HG02938 (cell line): ENCODE data around the gene EQTN.
"Not testable (repeated sequence)": the region's sequence is repeated elsewhere in the genome, so short reads cannot be mapped to it uniquely, and the experiment has no call there.

Source experiments
- ATAC-seq: cut with Tn5 transposase; IDR thresholded peaks from one replicate; pipeline ENCODE4 v1.9.1; 2021; ENCODE audit warnings: mild to moderate bottlenecking, moderate library complexity; ENCODE audit not compliant: unreplicated experiment

The EQTN gene

GRCh38 chr9:27293996-27294395, 3.0 kb downstream of the EQTN start:
- no peak for ATAC-seq

- ATAC-seq = no peak
Measured at GRCh38 chr9:27292659-27293405, 4.1 kb downstream of the EQTN start.

DNA sequence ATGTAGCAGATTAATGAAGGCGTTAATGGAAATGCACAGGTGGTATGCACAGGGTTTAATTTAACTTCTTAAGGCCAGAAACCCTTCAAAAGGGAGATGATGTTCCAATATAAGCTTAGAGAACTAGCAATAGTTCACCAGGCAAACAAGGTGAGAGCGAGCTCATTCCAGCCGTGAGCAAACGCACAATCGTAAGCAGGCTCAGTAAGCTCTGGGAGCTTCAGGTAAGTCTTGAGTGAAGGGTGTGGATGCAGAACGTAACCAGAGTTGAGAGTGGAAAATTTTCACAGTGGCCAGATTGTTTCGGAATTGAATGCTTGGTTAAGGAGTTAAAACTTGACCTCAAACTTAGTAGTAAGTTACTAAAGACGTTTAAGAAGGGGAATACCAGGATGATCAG, 5.7 kb downstream of the EQTN start:
- ATAC-seq = no peak

- ATAC-seq = no peak
Measured at GRCh38 chr9:27282269-27282668, 14.7 kb downstream of the EQTN start.

DNA sequence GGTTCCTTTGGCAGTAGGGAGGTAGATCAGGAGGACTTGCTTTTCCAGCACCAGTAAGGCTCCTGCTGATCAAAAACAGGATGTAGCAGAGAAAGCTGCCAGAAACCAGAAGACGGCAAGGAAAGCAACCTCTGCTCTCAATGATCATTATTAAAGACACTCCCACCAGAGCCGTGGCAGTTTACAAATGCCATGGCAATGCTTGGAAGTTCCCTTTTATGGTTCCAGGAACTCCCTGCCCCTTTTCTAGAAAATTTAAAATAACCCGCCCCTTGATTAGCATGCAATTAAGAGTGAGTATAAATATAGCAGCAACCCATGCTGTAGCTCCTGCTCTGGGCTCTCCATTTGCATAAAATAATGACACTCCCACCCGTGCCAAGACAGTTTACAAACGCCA, 16.1 kb downstream of the EQTN start:
- ATAC-seq = no peak

DNA sequence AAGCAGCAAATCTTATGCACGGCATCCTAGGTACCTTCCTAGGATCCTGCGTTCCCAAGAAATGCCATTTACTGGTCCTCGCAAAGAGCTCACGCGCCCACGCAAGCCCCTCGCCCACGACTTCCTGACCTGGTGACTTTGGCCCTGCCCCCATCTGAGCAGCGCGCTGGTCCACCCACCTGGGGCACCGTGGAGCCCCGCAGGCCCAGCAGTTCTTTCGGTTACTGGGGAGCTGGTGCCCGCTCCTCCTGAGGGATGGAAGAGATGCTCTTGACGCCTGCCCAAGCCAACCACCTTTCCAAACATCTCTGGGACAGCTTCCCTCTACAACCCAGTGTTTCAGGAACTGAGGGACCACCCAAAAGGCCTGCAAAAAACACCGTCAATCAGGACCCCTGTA, 16.7 kb downstream of the EQTN start:
- no peak for ATAC-seq

GRCh38 chr9:27279611-27280010, 17.3 kb downstream of the EQTN start:
- ATAC-seq = no peak

DNA sequence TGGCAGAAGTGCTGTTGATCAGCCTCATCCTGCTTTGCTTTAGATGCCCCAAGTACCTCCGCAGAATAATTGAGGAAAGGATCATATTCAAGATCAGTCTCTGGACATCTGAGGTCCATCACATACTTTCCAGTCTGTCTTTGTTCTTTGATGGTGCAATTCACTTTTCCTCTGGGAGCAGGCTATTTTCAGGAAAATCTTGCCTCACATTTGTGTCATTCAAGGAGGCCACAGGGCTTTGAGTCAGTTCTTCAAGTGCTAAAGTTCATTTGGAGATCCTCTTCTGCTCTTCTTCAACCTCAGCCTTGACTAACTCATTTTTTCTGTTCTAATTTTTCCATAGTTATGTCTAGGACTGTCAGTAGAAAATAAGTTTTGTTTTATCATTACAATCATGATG, 18.6 kb downstream of the EQTN start:
- ATAC-seq = no peak

DNA sequence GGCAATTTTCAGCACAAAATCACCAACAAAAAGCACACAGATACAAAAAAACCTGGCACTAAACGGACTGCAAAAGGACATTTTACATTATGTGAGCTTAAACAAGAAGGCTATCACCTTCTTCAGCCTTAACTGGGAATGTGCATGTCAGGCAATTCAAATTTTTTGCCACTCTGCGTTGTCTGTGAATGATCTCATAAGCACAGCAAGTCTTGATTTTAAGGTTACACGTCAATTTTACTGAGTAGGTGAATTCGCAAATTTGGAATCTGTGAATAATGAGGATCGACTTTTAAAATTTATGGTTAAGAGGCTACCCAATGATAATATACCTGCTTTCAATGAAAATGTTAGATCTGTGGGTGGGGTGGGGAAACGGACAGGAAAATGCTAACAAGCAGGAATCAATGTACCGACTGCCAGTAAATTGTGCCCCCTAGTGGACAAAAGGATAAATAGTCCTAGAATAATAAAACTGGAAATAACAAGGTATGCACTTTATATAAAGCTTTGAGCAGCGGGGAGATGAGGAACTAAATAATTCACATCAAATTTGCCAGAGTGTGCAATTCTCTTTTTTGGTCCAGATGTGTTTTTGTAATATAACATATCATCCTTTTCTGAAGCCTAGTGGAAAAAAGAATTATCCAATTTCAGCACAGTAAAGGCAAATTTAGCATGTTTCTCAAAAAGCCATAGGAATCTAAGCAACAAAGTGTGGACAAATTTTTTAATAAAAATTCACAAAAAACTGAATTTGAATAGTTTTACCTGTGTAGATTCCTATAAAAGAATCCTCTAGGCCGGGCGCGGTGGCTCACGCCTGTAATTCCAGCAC, 20.5 kb downstream of the EQTN start:
- peak; percentile 63 for ATAC-seq

GRCh38 chr9:27273186-27273585, 23.8 kb downstream of the EQTN start:
- ATAC-seq = no peak

DNA sequence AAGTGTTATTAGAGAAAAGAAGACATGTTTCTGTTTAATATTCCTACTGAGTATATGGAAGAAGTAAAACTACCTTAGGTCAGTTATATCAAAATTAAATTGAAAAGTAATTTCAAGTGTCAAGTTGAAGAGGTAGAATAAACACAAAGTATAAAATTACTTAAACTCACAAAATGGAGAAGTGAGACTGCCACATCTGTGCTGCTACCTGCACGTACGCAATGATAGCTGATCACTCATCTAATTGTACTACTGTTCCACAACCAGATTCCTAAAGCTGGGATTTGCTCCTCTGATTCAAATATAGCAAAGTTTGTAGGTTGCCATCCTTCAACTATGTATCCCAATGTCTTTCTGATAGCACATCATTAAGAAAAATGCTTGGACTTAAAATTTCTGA, 24.8 kb downstream of the EQTN start:
- no peak for ATAC-seq

GRCh38 chr9:27261517-27262211, 35.3 kb downstream of the EQTN start:
- no peak for ATAC-seq

- no peak for ATAC-seq
Measured at GRCh38 chr9:27260789-27261516, 36.0 kb downstream of the EQTN start.

DNA sequence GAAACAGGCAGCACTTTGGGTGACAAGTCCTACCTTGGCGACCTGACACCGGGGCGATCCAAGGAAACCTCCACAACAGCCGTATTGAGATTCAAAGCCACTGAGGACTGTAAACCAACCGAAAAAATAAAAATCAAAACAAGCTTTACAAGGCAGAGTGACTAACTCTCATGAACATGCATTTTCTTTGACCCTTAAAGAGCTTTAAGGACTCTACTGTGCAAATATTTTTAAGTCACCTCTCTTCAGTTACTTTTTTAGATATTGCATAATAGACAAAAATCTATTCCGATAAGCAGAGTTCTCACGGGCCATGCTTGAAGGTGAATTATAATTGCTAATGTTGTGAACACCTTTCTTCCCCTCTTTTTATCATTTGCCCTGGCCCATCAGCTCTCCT, 38.3 kb downstream of the EQTN start:
- ATAC-seq = no peak

- no peak for ATAC-seq
Measured at GRCh38 chr9:27248702-27249101, 48.2 kb downstream of the EQTN start.

- no peak for ATAC-seq
Measured at GRCh38 chr9:27247756-27248155, 49.2 kb downstream of the EQTN start.

DNA sequence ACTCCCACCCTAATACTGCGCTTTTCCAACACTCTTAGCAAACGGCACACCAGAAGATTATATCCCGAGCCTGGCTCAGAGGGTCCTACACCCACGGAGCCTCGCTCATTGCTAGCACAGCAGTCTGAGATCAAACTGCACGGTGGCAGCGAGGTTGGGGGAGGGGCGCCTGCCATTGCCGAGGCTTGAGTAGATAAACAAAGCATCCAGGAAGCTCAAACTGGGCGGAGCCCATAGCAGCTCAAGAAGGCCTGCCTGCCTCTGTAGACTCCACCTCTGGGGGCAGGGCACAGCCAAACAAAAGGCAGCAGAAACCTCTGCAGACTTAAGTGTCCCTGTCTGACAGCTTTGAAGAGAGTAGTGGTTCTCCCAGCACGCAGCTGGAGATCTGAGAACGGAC, 57.3 kb downstream of the EQTN start:
- ATAC-seq = not testable (repeated sequence)
